HG03159 (cell line): ENCODE data around the gene OMG.
"Not testable (repeated sequence)": the region's sequence is repeated elsewhere in the genome, so short reads cannot be mapped to it uniquely, and the experiment has no call there.

Source experiments
- ATAC-seq: cut with Tn5 transposase; IDR thresholded peaks from one replicate; pipeline ENCODE4 v1.9.1; 2021; ENCODE audit warnings: mild to moderate bottlenecking, moderate library complexity; ENCODE audit not compliant: unreplicated experiment

Gene OMG

GRCh38 chr17:31308372-31309334 lies 11.6 kb upstream of the OMG start:
- no peak for ATAC-seq

- ATAC-seq = no peak
Measured at GRCh38 chr17:31307640-31308039, 10.6 kb upstream of the OMG start.

- ATAC-seq = no peak
Measured at GRCh38 chr17:31299624-31300023, 2.6 kb upstream of the OMG start.

GRCh38 chr17:31296142-31296541 lies 897 bp downstream of the OMG start:
- ATAC-seq = no peak

GRCh38 chr17:31295489-31295871 lies 1.6 kb downstream of the OMG start:
- ATAC-seq = no peak

- ATAC-seq = no peak
Measured at GRCh38 chr17:31294820-31295488, 2.1 kb downstream of the OMG start.

GRCh38 chr17:31294231-31294630 lies 2.8 kb downstream of the OMG start:
- no peak for ATAC-seq

GRCh38 chr17:31293581-31293980 lies 3.5 kb downstream of the OMG start:
- no peak for ATAC-seq

- no peak for ATAC-seq
Measured at GRCh38 chr17:31291820-31292219, 5.2 kb downstream of the OMG start.

- no peak for ATAC-seq
Measured at GRCh38 chr17:31289790-31290189, 7.2 kb downstream of the OMG start.

- ATAC-seq = not testable (repeated sequence)
Measured at GRCh38 chr17:31287932-31288331, 9.1 kb downstream of the OMG start.

- no peak for ATAC-seq
Measured at GRCh38 chr17:31286587-31286986, 10.5 kb downstream of the OMG start.

- no peak for ATAC-seq
Measured at GRCh38 chr17:31283841-31284240, 13.2 kb downstream of the OMG start.

- ATAC-seq = no peak
Measured at GRCh38 chr17:31281061-31281460, 16.0 kb downstream of the OMG start.

GRCh38 chr17:31279401-31279800 lies 17.6 kb downstream of the OMG start:
- no peak for ATAC-seq

- ATAC-seq = no peak
Measured at GRCh38 chr17:31275116-31275515, 21.9 kb downstream of the OMG start.

GRCh38 chr17:31274252-31274651 lies 22.8 kb downstream of the OMG start:
- no peak for ATAC-seq

GRCh38 chr17:31273516-31273915 lies 23.5 kb downstream of the OMG start:
- ATAC-seq = no peak

GRCh38 chr17:31272803-31273202 lies 24.2 kb downstream of the OMG start:
- no peak for ATAC-seq

GRCh38 chr17:31272236-31272635 lies 24.8 kb downstream of the OMG start:
- ATAC-seq = no peak

GRCh38 chr17:31269578-31269983 lies 27.5 kb downstream of the OMG start:
- no peak for ATAC-seq

GRCh38 chr17:31269036-31269577 lies 27.9 kb downstream of the OMG start:
- no peak for ATAC-seq
